WTC11 (cell line): ENCODE measurements around the gene NHS. TPM values are rescaled to one million over a fixed set of nuclear protein-coding genes. Genes with fewer than 3 reads are reported as not detected.
A peak's percentile ranks its signal among the peaks of the same experiment; 100 is the strongest.

ENCODE experiments used
- ATAC-seq: fragments of 200-7000 bp; cut with Tn5 transposase; 2 replicates; pipeline ENCODE4 v1.10.0; 2021; ENCODE audit warnings: mild to moderate bottlenecking, moderate library complexity
- CTCF ChIA-PET: fragments of 300-600 bp; sonication (Branson Sonifier 250); formaldehyde crosslinking; loops from one replicate; lab custom pipeline; 2021; ENCODE audit warnings: antibody characterized with exemption; lab: Charles Lee
- POLR2A ChIA-PET: fragments of 350-600 bp; sonication (Branson Sonifier 250); formaldehyde crosslinking; loops from one replicate; lab custom pipeline; 2021; ENCODE audit warnings: antibody characterized with exemption; lab: Charles Lee
- DNase-seq: peaks from one replicate; pipeline ENCODE4 v3.0.0; 2021; ENCODE audit warnings: low spot score
- H3K27ac Mint-ChIP-seq: 2 replicates; pipeline ENCODE4 v1.8.0; 2021; ENCODE audit warnings: mixed read lengths
- H3K27me3 Mint-ChIP-seq: 2 replicates; pipeline ENCODE4 v1.8.0; 2021; ENCODE audit warnings: low read depth, mild to moderate bottlenecking, moderate library complexity, mixed read lengths
- H3K36me3 Mint-ChIP-seq: 2 replicates; pipeline ENCODE4 v1.8.0; 2021; ENCODE audit warnings: mixed read lengths
- H3K4me1 Mint-ChIP-seq: 2 replicates; pipeline ENCODE4 v1.8.0; 2022; ENCODE audit warnings: mixed read lengths
- H3K4me3 Mint-ChIP-seq: 2 replicates; pipeline ENCODE4 v1.8.0; 2021; ENCODE audit warnings: mild to moderate bottlenecking, moderate library complexity, mixed read lengths
- H3K9me3 Mint-ChIP-seq: 2 replicates; pipeline ENCODE4 v1.8.0; 2021; ENCODE audit warnings: mixed read lengths
- ESRRA ChIP-seq: sonication (generic); formaldehyde crosslinking; IDR thresholded peaks from 2 replicates; pipeline ENCODE4 v1.8.1; 2022; ENCODE audit warnings: mild to moderate bottlenecking, missing genetic modification reagents, borderline replicate concordance
- MYBL2 ChIP-seq: sonication (generic); formaldehyde crosslinking; IDR thresholded peaks from 2 replicates; pipeline ENCODE4 v1.8.1; 2023; ENCODE audit warnings: mild to moderate bottlenecking, moderate library complexity, missing genetic modification reagents
- NFATC4 ChIP-seq: fragments of 250-450 bp; sonication (Bioruptor Pico); IDR thresholded peaks from 2 replicates; pipeline ENCODE4 v1.9.0; 2021; ENCODE audit warnings: mild to moderate bottlenecking
- NR1H2 ChIP-seq: sonication (generic); formaldehyde crosslinking; IDR thresholded peaks from 2 replicates; pipeline ENCODE4 v1.9.0; 2021; ENCODE audit warnings: mild to moderate bottlenecking, moderate library complexity, missing genetic modification reagents
- OVOL2 ChIP-seq: fragments of 250-450 bp; sonication (Bioruptor Pico); IDR thresholded peaks from 2 replicates; pipeline ENCODE4 v1.9.0; 2021; ENCODE audit warnings: mild to moderate bottlenecking, borderline replicate concordance
- PRRX2 ChIP-seq: fragments of 250-450 bp; sonication (Bioruptor Pico); IDR thresholded peaks from 2 replicates; pipeline ENCODE4 v1.8.0; 2021; ENCODE audit warnings: mild to moderate bottlenecking
- TCF7 ChIP-seq: sonication (generic); formaldehyde crosslinking; IDR thresholded peaks from 2 replicates; pipeline ENCODE4 v1.8.0; 2022; ENCODE audit warnings: mild to moderate bottlenecking, low read depth, missing genetic modification reagents, moderate library complexity
- ZNF423 ChIP-seq: fragments of 250-450 bp; sonication (Bioruptor Pico); IDR thresholded peaks from 2 replicates; pipeline ENCODE4 v2.1.2; 2022; ENCODE audit warnings: mild to moderate bottlenecking, moderate library complexity
- total RNA-seq: library from RNA; stranded (reverse); gene quantifications from 3 replicates; pipeline ENCODE4 v1.2.3, GENCODE V29; 2021
- TF ChIP-seq, protein P1 (sequence below): sonication (generic); formaldehyde crosslinking; conservative IDR thresholded peaks from 2 replicates; pipeline ENCODE4 v1.8.1; 2022; ENCODE audit warnings: mild to moderate bottlenecking, missing genetic modification reagents
- TF ChIP-seq, protein P2 (sequence below): sonication (generic); formaldehyde crosslinking; IDR thresholded peaks from 2 replicates; pipeline ENCODE4 v1.8.1; 2023; ENCODE audit warnings: mild to moderate bottlenecking, missing genetic modification reagents, borderline replicate concordance
- TF ChIP-seq, protein P3 (sequence below): sonication (generic); formaldehyde crosslinking; IDR thresholded peaks from 2 replicates; pipeline ENCODE4 v1.8.1; 2023; ENCODE audit warnings: mild to moderate bottlenecking, missing genetic modification reagents
- TF ChIP-seq, protein P4 (sequence below): fragments of 250-450 bp; sonication (Bioruptor Pico); IDR thresholded peaks from 2 replicates; pipeline ENCODE4 v1.8.0; 2021; ENCODE audit warnings: mild to moderate bottlenecking
- TF ChIP-seq, protein P5 (sequence below): sonication (generic); formaldehyde crosslinking; IDR thresholded peaks from 2 replicates; pipeline ENCODE4 v1.8.0; 2022; ENCODE audit warnings: mild to moderate bottlenecking, missing genetic modification reagents
- TF ChIP-seq, protein P6 (sequence below): fragments of 250-450 bp; sonication (Bioruptor Pico); IDR thresholded peaks from 2 replicates; pipeline ENCODE4 v2.1.2; 2022; ENCODE audit warnings: mild to moderate bottlenecking, moderate library complexity
- TF ChIP-seq, protein P7 (sequence below): sonication (generic); formaldehyde crosslinking; IDR thresholded peaks from 2 replicates; pipeline ENCODE4 v1.8.1; 2022; ENCODE audit warnings: low read depth, mild to moderate bottlenecking, moderate library complexity, missing genetic modification reagents, borderline replicate concordance

Gene NHS
- total RNA-seq, 1 experiment from 2014 or later, result 5.8 TPM

DNA sequence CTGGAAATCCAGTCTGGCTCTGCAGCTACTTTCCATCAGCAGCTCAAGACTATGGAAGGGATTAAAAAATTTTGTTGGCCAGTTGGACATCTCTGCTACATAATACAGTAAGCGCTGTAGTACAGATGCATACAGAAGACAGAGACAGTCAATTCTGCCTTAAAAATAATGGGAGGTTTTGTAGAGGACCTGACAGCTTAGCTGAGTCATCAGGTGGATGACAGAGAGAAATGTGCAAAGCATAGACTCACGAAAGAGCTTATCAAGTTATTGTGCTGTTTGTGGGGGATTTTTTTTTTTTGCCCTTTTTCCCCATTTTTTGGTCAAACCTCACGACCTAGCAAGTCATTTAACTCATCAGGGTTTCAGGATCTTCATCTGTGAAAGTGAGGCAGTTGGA lies 213.3 kb downstream of the NHS start (continued):
- TF ChIP-seq OVOL2 (CRISPR knock-in tag) (no peak), TCF7 (CRISPR knock-in tag) (no peak)
- TF ChIP-seq, protein P1, sequence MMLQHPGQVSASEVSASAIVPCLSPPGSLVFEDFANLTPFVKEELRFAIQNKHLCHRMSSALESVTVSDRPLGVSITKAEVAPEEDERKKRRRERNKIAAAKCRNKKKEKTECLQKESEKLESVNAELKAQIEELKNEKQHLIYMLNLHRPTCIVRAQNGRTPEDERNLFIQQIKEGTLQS (CRISPR knock-in tag), result no peak
- TF ChIP-seq, protein P2, sequence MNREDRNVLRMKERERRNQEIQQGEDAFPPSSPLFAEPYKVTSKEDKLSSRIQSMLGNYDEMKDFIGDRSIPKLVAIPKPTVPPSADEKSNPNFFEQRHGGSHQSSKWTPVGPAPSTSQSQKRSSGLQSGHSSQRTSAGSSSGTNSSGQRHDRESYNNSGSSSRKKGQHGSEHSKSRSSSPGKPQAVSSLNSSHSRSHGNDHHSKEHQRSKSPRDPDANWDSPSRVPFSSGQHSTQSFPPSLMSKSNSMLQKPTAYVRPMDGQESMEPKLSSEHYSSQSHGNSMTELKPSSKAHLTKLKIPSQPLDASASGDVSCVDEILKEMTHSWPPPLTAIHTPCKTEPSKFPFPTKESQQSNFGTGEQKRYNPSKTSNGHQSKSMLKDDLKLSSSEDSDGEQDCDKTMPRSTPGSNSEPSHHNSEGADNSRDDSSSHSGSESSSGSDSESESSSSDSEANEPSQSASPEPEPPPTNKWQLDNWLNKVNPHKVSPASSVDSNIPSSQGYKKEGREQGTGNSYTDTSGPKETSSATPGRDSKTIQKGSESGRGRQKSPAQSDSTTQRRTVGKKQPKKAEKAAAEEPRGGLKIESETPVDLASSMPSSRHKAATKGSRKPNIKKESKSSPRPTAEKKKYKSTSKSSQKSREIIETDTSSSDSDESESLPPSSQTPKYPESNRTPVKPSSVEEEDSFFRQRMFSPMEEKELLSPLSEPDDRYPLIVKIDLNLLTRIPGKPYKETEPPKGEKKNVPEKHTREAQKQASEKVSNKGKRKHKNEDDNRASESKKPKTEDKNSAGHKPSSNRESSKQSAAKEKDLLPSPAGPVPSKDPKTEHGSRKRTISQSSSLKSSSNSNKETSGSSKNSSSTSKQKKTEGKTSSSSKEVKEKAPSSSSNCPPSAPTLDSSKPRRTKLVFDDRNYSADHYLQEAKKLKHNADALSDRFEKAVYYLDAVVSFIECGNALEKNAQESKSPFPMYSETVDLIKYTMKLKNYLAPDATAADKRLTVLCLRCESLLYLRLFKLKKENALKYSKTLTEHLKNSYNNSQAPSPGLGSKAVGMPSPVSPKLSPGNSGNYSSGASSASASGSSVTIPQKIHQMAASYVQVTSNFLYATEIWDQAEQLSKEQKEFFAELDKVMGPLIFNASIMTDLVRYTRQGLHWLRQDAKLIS, result no peak
- TF ChIP-seq, protein P3, sequence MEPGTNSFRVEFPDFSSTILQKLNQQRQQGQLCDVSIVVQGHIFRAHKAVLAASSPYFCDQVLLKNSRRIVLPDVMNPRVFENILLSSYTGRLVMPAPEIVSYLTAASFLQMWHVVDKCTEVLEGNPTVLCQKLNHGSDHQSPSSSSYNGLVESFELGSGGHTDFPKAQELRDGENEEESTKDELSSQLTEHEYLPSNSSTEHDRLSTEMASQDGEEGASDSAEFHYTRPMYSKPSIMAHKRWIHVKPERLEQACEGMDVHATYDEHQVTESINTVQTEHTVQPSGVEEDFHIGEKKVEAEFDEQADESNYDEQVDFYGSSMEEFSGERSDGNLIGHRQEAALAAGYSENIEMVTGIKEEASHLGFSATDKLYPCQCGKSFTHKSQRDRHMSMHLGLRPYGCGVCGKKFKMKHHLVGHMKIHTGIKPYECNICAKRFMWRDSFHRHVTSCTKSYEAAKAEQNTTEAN (CRISPR knock-in tag), result no peak

DNA sequence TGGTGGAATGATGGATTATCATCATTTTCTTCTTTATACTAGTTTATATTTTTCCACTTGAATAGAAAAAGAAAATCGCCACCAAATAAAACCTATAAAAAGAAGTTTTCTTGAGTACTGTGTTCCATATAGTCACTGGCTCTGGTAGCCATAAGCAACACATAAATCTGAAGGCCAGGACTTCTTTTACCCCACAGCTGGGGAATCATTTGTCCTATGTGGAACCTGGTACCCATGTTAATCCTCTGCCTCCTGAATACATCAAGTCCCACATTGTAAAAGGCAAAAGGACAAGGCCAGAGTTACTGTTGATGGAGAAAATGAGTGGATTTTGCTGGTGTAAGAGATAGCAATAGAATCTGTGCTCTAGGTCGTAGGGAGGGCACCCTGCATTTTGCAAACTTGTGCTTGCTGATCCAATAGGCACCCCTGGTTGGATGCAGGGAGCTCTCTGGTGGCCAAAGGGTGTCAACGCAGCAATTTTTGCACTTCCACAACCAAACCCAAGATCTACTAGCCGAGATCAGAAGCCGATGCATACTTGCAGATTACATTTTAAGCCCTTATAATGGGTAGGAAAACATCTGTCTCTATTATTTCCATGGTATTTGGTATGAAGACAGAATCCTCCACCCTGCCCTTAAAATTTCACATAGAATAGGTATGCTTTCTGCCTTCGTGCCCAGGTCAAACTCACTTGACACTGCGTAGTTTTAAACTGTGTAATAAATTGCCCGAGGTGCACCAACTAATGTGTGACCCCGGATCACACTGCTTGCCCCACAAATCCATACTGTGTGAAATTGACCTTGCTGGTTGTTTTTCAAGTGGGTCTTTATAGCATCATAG lies 216.1 kb downstream of the NHS start:
- TF ChIP-seq ZNF423 (CRISPR knock-in tag), result no peak
- TF ChIP-seq, protein P4, sequence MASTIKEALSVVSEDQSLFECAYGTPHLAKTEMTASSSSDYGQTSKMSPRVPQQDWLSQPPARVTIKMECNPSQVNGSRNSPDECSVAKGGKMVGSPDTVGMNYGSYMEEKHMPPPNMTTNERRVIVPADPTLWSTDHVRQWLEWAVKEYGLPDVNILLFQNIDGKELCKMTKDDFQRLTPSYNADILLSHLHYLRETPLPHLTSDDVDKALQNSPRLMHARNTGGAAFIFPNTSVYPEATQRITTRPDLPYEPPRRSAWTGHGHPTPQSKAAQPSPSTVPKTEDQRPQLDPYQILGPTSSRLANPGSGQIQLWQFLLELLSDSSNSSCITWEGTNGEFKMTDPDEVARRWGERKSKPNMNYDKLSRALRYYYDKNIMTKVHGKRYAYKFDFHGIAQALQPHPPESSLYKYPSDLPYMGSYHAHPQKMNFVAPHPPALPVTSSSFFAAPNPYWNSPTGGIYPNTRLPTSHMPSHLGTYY (CRISPR knock-in tag), result no peak
- TF ChIP-seq NR1H2 (CRISPR knock-in tag), result no peak
- no peak for TF ChIP-seq NFATC4
- TF ChIP-seq MYBL2, result no peak
- TF ChIP-seq, protein P5, sequence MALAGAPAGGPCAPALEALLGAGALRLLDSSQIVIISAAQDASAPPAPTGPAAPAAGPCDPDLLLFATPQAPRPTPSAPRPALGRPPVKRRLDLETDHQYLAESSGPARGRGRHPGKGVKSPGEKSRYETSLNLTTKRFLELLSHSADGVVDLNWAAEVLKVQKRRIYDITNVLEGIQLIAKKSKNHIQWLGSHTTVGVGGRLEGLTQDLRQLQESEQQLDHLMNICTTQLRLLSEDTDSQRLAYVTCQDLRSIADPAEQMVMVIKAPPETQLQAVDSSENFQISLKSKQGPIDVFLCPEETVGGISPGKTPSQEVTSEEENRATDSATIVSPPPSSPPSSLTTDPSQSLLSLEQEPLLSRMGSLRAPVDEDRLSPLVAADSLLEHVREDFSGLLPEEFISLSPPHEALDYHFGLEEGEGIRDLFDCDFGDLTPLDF (CRISPR knock-in tag), result no peak
- TF ChIP-seq PRRX2 (CRISPR knock-in tag), result no peak
- TF ChIP-seq ESRRA (CRISPR knock-in tag), result no peak
- TF ChIP-seq, protein P6, sequence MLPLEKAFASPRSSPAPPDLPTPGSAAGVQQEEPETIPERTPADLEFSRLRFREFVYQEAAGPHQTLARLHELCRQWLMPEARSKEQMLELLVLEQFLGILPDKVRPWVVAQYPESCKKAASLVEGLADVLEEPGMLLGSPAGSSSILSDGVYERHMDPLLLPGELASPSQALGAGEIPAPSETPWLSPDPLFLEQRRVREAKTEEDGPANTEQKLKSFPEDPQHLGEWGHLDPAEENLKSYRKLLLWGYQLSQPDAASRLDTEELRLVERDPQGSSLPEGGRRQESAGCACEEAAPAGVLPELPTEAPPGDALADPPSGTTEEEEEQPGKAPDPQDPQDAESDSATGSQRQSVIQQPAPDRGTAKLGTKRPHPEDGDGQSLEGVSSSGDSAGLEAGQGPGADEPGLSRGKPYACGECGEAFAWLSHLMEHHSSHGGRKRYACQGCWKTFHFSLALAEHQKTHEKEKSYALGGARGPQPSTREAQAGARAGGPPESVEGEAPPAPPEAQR (CRISPR knock-in tag), result no peak
- TF ChIP-seq, protein P7, sequence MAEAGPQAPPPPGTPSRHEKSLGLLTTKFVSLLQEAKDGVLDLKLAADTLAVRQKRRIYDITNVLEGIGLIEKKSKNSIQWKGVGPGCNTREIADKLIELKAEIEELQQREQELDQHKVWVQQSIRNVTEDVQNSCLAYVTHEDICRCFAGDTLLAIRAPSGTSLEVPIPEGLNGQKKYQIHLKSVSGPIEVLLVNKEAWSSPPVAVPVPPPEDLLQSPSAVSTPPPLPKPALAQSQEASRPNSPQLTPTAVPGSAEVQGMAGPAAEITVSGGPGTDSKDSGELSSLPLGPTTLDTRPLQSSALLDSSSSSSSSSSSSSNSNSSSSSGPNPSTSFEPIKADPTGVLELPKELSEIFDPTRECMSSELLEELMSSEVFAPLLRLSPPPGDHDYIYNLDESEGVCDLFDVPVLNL (CRISPR knock-in tag), result no peak
- TF ChIP-seq, protein P3 (CRISPR knock-in tag), result no peak
- no peak for TF ChIP-seq TCF7 (CRISPR knock-in tag)
- Mint-ChIP-seq H3K4me1 (peaks cover 13% of the 10 kb centered on the region), H3K36me3 (no peaks in the 10 kb centered on the region), H3K9me3 (no peaks in the 10 kb centered on the region), H3K4me3 (no peak overlapping the region), H3K27ac (0 out of 2 replicates have a peak overlapping the region, but pooled peaks have one; percentile 54), H3K27me3 (no peaks in the 10 kb centered on the region)
- CTCF ChIA-PET, result interaction anchor here (1.0 to 1.2 kb wide), 2 partner anchors 129 to 235 kb away, joined by 3 to 4 read pairs; no protein-coding TSS in a partner anchor
- POLR2A ChIA-PET, result no interaction called here
- ATAC-seq, result peak; percentile 89
- DNase-seq, result peak; percentile 57
